Kasumi-1 (cell line): ENCODE data around the gene UBE2R2.

Experiments used
- DNase-seq, 2 experiments: peaks; one replicate each; lab custom pipeline; 2025; lab: John Stamatoyannopoulos, UW

UBE2R2 gene

GRCh38 chr9:33884856-33885701 lies 68.1 kb downstream of the UBE2R2 start:
- DNase-seq = no peak

GRCh38 chr9:33885948-33886347 lies 69.0 kb downstream of the UBE2R2 start:
- DNase-seq = no peak

GRCh38 chr9:33893861-33894260 lies 76.9 kb downstream of the UBE2R2 start:
- DNase-seq = no peak

GRCh38 chr9:33894316-33894715 lies 77.4 kb downstream of the UBE2R2 start:
- no peak for DNase-seq

GRCh38 chr9:33903157-33903780 lies 86.3 kb downstream of the UBE2R2 start:
- peak in 1 of 2 experiments; percentile 29 for DNase-seq

- no peak for DNase-seq
Observed at GRCh38 chr9:33905137-33905536, 88.2 kb downstream of the UBE2R2 start.

- no peak for DNase-seq
Observed at GRCh38 chr9:33906769-33907168, 89.8 kb downstream of the UBE2R2 start.

- DNase-seq = no peak
Observed at GRCh38 chr9:33907347-33907746, 90.4 kb downstream of the UBE2R2 start.

- no peak for DNase-seq
Observed at GRCh38 chr9:33908114-33908513, 91.2 kb downstream of the UBE2R2 start.

- DNase-seq = no peak
Observed at GRCh38 chr9:33908749-33909148, 91.8 kb downstream of the UBE2R2 start.

GRCh38 chr9:33913541-33913940 lies 96.6 kb downstream of the UBE2R2 start:
- no peak for DNase-seq

GRCh38 chr9:33914887-33915628 lies 98.1 kb downstream of the UBE2R2 start:
- DNase-seq = no peak

- DNase-seq = no peak
Observed at GRCh38 chr9:33917036-33917435, 100.1 kb downstream of the UBE2R2 start.

- no peak for DNase-seq
Observed at GRCh38 chr9:33919276-33919897, 102.4 kb downstream of the UBE2R2 start.

- peak; percentile 21 to 42 for DNase-seq
Observed at GRCh38 chr9:33921967-33922895, 105.3 kb downstream of the UBE2R2 start.

- no peak for DNase-seq
Observed at GRCh38 chr9:33923079-33923478, 106.1 kb downstream of the UBE2R2 start.

- DNase-seq = no peak
Observed at GRCh38 chr9:33923998-33924701, 107.2 kb downstream of the UBE2R2 start.

- DNase-seq = peak; percentile 79 to 86
Observed at GRCh38 chr9:33924978-33925797, 108.2 kb downstream of the UBE2R2 start.

GRCh38 chr9:33926746-33927485 lies 110.0 kb downstream of the UBE2R2 start:
- no peak for DNase-seq
